Activated naive CD8-positive, alpha-beta T cell (primary cell): ENCODE data around the gene URB2.

ENCODE experiments used
- H3K27ac Mint-ChIP-seq: one replicate; pipeline ENCODE4 v1.8.0; 2021; ENCODE audit warnings: mixed read lengths
- H3K27me3 Mint-ChIP-seq: one replicate; pipeline ENCODE4 v1.8.0; 2021; ENCODE audit warnings: mixed read lengths
- H3K36me3 Mint-ChIP-seq: one replicate; pipeline ENCODE4 v1.8.0; 2021; ENCODE audit warnings: mixed read lengths
- H3K4me1 Mint-ChIP-seq: one replicate; pipeline ENCODE4 v1.8.0; 2021; ENCODE audit warnings: low read depth, mixed read lengths
- H3K4me3 Mint-ChIP-seq: one replicate; pipeline ENCODE4 v1.8.0; 2021; ENCODE audit warnings: mild to moderate bottlenecking, mixed read lengths
- H3K9me3 Mint-ChIP-seq: one replicate; pipeline ENCODE4 v1.8.0; 2021; ENCODE audit warnings: low read depth, mixed read lengths

The URB2 gene

GRCh38 chr1:229624521-229625070 is 1.5 kb upstream of the URB2 start:
- Mint-ChIP-seq H3K9me3 (no peaks in the 10 kb centered on the region), H3K27ac (peak overlapping the region; percentile 90), H3K4me3 (peak overlapping the region; percentile 97), H3K4me1 (peaks cover 63% of the 10 kb centered on the region), H3K27me3 (no peaks in the 10 kb centered on the region), H3K36me3 (peaks cover 5% of the 10 kb centered on the region)

DNA sequence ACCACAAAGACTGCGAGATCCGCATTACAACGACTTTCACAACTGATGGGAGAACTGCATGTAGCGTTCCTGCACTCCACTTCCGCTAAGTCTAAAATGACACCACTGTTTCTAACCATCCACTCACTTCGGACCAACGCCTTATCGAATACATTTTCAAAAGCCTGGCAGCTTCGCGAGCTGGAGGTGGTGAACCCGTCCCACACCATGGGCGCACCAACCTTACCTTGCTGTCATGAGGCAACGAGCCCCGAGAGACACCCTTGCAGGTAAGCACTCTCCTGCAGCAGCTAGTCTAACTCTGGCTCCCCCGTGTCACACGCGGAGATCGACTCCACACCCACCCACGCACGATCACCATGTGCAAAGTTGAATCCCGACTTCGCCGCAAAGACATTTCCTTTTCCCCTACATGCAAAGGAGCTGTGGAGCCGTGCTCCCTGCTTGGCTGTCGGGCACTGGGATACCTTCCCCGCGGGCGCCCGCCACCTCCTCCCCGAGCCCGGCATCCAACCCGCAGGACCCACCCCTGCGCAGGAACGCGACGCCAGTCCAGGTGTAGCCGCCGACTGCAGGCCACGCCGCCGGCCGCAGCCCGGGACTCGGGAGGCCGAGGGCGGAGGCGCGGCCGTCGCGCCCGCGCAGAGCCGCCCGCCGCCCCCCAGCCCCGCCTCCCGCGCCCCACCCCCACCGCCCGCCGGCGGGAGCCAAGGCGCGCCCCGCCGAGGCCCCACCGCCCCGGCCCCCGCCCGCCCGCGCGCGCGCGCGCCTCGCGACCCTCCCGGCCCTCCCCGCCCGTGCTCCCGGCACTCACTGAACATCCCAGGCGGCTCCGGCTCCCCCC is 754 bp upstream of the URB2 start:
- Mint-ChIP-seq H3K36me3 (peaks cover 12% of the 10 kb centered on the region), H3K27ac (peak overlapping the region; percentile 90), H3K4me3 (peak overlapping the region; percentile 97), H3K27me3 (no peaks in the 10 kb centered on the region), H3K9me3 (no peaks in the 10 kb centered on the region), H3K4me1 (peaks cover 64% of the 10 kb centered on the region)

GRCh38 chr1:229627003-229627402 is 956 bp downstream of the URB2 start:
- H3K9me3 Mint-ChIP-seq, result no peaks in the 10 kb centered on the region
- H3K4me1 Mint-ChIP-seq, result peaks cover 61% of the 10 kb centered on the region
- peak overlapping the region; percentile 99 for H3K4me3 Mint-ChIP-seq
- H3K27ac Mint-ChIP-seq, result peak overlapping the region; percentile 98
- H3K27me3 Mint-ChIP-seq, result no peaks in the 10 kb centered on the region
- peaks cover 16% of the 10 kb centered on the region for H3K36me3 Mint-ChIP-seq

DNA sequence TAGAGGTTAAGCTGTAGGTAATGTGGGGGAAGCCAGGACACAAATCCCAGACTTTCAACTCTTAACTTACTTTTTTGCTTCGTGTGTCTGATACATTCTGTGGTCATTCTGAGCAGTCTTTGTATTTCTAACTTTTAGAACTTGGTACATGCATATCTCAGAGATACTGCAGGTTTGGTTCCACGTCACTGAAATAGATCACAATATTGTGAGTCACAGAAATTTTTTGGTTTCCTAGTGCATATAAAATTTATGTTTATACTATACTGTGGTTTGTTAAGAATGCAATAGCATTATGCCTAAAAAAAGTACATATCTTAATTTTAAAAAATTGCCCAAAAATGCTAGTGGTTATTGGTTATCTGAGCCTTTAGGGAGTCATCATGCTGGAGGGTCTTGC is 3.2 kb downstream of the URB2 start:
- H3K9me3 Mint-ChIP-seq, result no peaks in the 10 kb centered on the region
- peaks cover 14% of the 10 kb centered on the region for H3K36me3 Mint-ChIP-seq
- no peaks in the 10 kb centered on the region for H3K27me3 Mint-ChIP-seq
- H3K4me3 Mint-ChIP-seq, result no peak overlapping the region
- H3K4me1 Mint-ChIP-seq, result peaks cover 48% of the 10 kb centered on the region
- H3K27ac Mint-ChIP-seq, result no peak overlapping the region

DNA sequence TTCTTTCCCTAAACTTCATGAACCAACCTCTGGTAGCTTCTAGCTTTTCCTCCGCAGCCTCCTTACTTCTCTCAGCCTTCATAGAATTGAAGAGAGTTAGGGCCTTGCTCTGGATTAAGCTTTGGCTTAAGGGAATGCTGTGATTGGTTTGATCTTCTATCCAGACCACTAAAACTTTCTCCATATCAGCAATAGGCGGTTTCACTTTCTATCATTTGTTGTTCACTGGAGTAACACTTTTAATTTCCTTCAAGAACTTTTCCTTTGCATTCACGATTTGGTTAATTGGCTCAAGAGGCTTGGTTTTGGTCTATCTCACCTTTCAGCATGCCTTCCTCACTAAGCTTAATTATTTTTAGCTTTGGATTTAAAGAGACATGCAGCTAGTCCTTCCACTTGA is 5.1 kb downstream of the URB2 start:
- Mint-ChIP-seq H3K4me1 (peaks cover 41% of the 10 kb centered on the region), H3K27ac (peak overlapping the region; percentile 18), H3K9me3 (no peaks in the 10 kb centered on the region), H3K4me3 (no peak overlapping the region), H3K27me3 (no peaks in the 10 kb centered on the region), H3K36me3 (peaks cover 16% of the 10 kb centered on the region)

DNA sequence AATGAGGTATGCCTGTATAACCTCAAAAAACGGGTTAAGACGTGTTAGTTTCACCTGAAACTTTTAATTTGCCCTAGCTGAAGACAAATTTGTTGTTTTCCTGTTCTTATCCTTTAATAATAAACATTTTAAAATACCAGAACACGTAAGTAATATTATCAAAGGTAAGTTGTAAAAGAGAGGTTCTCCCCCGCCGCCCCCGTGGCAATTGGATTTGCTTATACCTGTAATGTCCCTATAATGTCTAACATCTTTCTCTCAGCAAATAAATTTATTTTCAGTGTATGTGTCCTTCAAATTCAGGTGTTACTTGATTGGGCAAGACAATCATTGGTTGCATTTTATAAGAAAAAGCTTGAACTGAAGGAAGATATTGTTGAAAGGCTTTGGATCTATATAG is 5.9 kb downstream of the URB2 start:
- peaks cover 16% of the 10 kb centered on the region for H3K36me3 Mint-ChIP-seq
- peaks cover 41% of the 10 kb centered on the region for H3K4me1 Mint-ChIP-seq
- H3K27ac Mint-ChIP-seq, result no peak overlapping the region

GRCh38 chr1:229636042-229636441 is 10.0 kb downstream of the URB2 start:
- H3K27me3 Mint-ChIP-seq, result no peaks in the 10 kb centered on the region
- no peaks in the 10 kb centered on the region for H3K9me3 Mint-ChIP-seq
- H3K36me3 Mint-ChIP-seq, result peaks cover 8% of the 10 kb centered on the region
- no peak overlapping the region for H3K27ac Mint-ChIP-seq
- H3K4me1 Mint-ChIP-seq, result peaks cover 29% of the 10 kb centered on the region
- H3K4me3 Mint-ChIP-seq, result no peak overlapping the region

More for the DNA sequence above, 5.9 kb downstream of the URB2 start:
- Mint-ChIP-seq H3K27me3 (no peaks in the 10 kb centered on the region), H3K4me3 (no peak overlapping the region), H3K9me3 (no peaks in the 10 kb centered on the region)

GRCh38 chr1:229637746-229638145 is 11.7 kb downstream of the URB2 start:
- Mint-ChIP-seq H3K36me3 (peaks cover 5% of the 10 kb centered on the region), H3K27me3 (no peaks in the 10 kb centered on the region), H3K4me3 (no peak overlapping the region), H3K9me3 (no peaks in the 10 kb centered on the region), H3K27ac (no peak overlapping the region), H3K4me1 (peaks cover 19% of the 10 kb centered on the region)

GRCh38 chr1:229640455-229640854 is 14.4 kb downstream of the URB2 start:
- H3K27ac Mint-ChIP-seq, result no peak overlapping the region
- H3K9me3 Mint-ChIP-seq, result no peaks in the 10 kb centered on the region
- peaks cover 2% of the 10 kb centered on the region for H3K36me3 Mint-ChIP-seq
- H3K27me3 Mint-ChIP-seq, result no peaks in the 10 kb centered on the region
- H3K4me1 Mint-ChIP-seq, result peaks cover 19% of the 10 kb centered on the region
- H3K4me3 Mint-ChIP-seq, result no peak overlapping the region

GRCh38 chr1:229641306-229641705 is 15.3 kb downstream of the URB2 start:
- H3K4me3 Mint-ChIP-seq, result no peak overlapping the region
- H3K36me3 Mint-ChIP-seq, result peaks cover 2% of the 10 kb centered on the region
- no peaks in the 10 kb centered on the region for H3K9me3 Mint-ChIP-seq
- H3K27ac Mint-ChIP-seq, result no peak overlapping the region
- no peaks in the 10 kb centered on the region for H3K27me3 Mint-ChIP-seq
- peaks cover 19% of the 10 kb centered on the region for H3K4me1 Mint-ChIP-seq

GRCh38 chr1:229642376-229642775 is 16.3 kb downstream of the URB2 start:
- H3K36me3 Mint-ChIP-seq, result peaks cover 2% of the 10 kb centered on the region
- H3K27ac Mint-ChIP-seq, result no peak overlapping the region

DNA sequence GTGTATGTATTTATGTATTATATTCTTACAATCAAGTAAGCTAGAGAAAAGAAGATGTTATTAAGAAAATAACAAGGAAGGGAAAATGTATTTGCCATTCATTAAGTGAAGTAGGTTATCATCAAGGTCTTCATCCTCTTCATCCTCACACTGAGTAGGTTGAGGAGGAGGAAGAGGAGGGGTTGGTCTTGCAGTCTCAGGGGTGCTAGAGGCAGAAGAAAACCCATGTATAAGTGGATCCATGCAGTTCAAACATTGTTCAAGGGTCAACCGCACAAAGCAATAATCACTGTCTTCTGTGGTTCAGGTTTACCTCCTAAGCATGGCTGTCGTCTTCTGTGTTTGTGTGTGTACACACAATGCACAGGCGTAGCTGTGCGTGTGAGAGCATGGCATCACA is 16.9 kb downstream of the URB2 start:
- Mint-ChIP-seq H3K27me3 (no peaks in the 10 kb centered on the region), H3K27ac (no peak overlapping the region), H3K4me1 (peaks cover 18% of the 10 kb centered on the region), H3K9me3 (no peaks in the 10 kb centered on the region), H3K36me3 (peaks cover 2% of the 10 kb centered on the region), H3K4me3 (no peak overlapping the region)

More at GRCh38 chr1:229642376-229642775, 16.3 kb downstream of the URB2 start:
- no peaks in the 10 kb centered on the region for H3K9me3 Mint-ChIP-seq
- H3K4me1 Mint-ChIP-seq, result peaks cover 19% of the 10 kb centered on the region
- no peak overlapping the region for H3K4me3 Mint-ChIP-seq
- no peaks in the 10 kb centered on the region for H3K27me3 Mint-ChIP-seq

DNA sequence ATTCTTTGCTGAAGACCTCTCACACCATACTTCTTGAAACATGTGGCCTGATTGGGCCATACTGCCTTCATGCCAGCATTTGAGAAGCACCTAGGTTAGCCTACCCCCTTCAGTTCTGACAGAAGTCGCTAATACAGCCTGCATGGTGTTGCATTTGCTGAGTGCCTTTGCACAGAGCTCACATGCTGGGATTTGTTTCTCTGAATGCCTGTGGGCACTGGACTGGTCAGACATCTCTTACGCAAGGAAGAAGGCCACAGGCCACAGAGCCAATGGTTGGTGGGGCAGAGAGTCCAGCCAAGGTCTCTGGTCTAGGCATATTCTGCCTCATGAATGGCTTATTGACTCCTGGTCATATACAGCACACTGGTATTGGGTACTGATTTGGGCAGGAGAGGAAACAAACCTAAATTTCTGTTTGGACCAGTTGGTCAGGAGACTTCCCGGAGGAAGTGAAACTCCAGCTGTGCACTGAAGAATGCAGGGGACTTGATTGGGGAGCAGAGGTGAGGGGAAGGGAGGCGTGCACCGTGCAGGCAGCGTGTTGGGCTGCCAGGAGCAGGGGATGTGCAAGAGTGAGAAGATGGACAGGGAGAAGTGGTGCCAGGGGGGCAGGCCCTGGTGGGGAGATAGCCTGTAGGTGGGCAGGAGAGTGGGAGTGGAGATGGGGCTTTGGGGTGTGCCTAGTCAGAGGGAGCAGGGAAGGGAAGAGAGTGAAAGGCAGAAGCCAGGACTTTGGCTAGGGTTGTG is 18.1 kb downstream of the URB2 start:
- peaks cover 7% of the 10 kb centered on the region for H3K36me3 Mint-ChIP-seq
- peaks cover 11% of the 10 kb centered on the region for H3K4me1 Mint-ChIP-seq
- no peak overlapping the region for H3K4me3 Mint-ChIP-seq
- H3K27ac Mint-ChIP-seq, result no peak overlapping the region
- no peaks in the 10 kb centered on the region for H3K27me3 Mint-ChIP-seq
- no peaks in the 10 kb centered on the region for H3K9me3 Mint-ChIP-seq

DNA sequence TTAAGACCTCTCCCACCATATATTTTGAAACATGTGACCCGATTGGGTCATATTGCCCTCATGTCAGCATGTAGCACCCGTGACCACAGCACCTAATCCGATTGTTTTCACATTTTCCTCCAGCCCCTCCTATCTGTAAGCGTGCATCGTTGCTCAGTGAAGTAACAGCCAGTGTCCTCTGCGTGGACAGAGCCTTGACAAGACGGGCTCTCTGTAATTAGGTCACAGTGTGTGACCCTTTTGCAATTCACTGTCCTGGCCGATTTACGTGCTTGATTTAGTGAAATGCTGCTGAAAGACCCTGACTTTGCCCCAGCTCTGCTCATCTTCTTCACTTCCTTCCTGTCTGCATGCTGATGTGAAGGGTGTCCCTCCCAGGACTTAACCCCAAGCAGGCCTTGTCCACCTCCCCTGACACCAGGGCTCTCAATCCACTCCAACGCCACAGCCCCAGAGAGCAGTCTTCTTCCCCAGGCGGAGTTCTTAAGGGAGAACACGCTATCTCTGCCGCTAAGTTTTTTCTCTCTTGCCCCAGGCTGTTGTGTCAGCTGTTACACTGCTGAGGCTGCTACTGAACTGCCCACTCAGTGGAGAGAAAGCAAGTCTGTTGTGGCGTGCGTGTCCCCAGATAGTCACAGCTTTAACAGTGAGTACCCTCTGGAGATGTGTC is 19.4 kb downstream of the URB2 start:
- Mint-ChIP-seq H3K27ac (peak overlapping the region; percentile 34), H3K9me3 (no peaks in the 10 kb centered on the region), H3K27me3 (no peaks in the 10 kb centered on the region), H3K4me1 (peaks cover 4% of the 10 kb centered on the region), H3K4me3 (no peak overlapping the region), H3K36me3 (peaks cover 7% of the 10 kb centered on the region)

DNA sequence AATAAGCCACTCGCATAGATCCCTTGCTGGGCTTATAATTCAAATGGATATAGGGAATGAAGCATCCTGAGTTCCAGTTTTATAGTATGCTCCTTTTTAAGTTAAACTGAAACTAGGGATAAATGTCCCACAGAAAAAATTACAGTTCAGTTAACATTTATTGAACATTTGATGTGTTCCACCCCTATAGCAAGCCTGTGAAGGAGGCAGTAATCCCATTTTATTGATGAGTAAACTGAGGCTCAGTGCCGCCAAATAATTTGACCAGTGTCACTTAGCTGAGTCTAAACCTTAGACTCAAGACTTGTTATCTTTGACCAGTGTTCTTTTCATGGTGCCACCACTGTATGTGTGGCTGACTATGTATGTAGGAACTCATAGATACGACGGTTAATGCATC is 22.4 kb downstream of the URB2 start:
- Mint-ChIP-seq H3K4me3 (no peak overlapping the region), H3K36me3 (peaks cover 6% of the 10 kb centered on the region), H3K9me3 (no peaks in the 10 kb centered on the region), H3K4me1 (no peaks in the 10 kb centered on the region), H3K27me3 (no peaks in the 10 kb centered on the region), H3K27ac (no peak overlapping the region)
